GM18868 (cell line): ENCODE results near the gene GOLGA6L9.
"Not testable (repeated sequence)": the region's sequence is repeated elsewhere in the genome, so short reads cannot be mapped to it uniquely, and the experiment has no call there.

Source experiments
- ATAC-seq: cut with Tn5 transposase; IDR thresholded peaks from one replicate; pipeline ENCODE4 v1.9.1; 2021; ENCODE audit warnings: mild to moderate bottlenecking, moderate library complexity; ENCODE audit not compliant: unreplicated experiment

The GOLGA6L9 gene

GRCh38 chr15:82429693-82430092, at the start of gene GOLGA6L9:
GOLGA6L9 (plus strand) TSS chr15:82429816; CDS start chr15:82430080, 264 bp downstream.
- ATAC-seq, result not testable (repeated sequence)

GRCh38 chr15:82381330-82381955, 48.2 kb upstream of the GOLGA6L9 start:
- ATAC-seq, result not testable (repeated sequence)

GRCh38 chr15:82387209-82387608, 42.4 kb upstream of the GOLGA6L9 start:
- ATAC-seq, result not testable (repeated sequence)

- not testable (repeated sequence) for ATAC-seq
Observed at GRCh38 chr15:82390152-82390551, 39.5 kb upstream of the GOLGA6L9 start.

- ATAC-seq, result not testable (repeated sequence)
Observed at GRCh38 chr15:82392077-82392476, 37.5 kb upstream of the GOLGA6L9 start.

GRCh38 chr15:82393671-82394070, 35.9 kb upstream of the GOLGA6L9 start:
- no peak for ATAC-seq

- not testable (repeated sequence) for ATAC-seq
Observed at GRCh38 chr15:82395788-82396187, 33.8 kb upstream of the GOLGA6L9 start.

- ATAC-seq, result no peak
Observed at GRCh38 chr15:82397817-82398216, 31.8 kb upstream of the GOLGA6L9 start.

GRCh38 chr15:82398785-82399184, 30.8 kb upstream of the GOLGA6L9 start:
- peak; percentile 21 for ATAC-seq

- ATAC-seq, result peak; percentile 73
Observed at GRCh38 chr15:82399366-82400103, 30.1 kb upstream of the GOLGA6L9 start.

- not testable (repeated sequence) for ATAC-seq
Observed at GRCh38 chr15:82401918-82402317, 27.7 kb upstream of the GOLGA6L9 start.

- not testable (repeated sequence) for ATAC-seq
Observed at GRCh38 chr15:82402341-82402740, 27.3 kb upstream of the GOLGA6L9 start.

GRCh38 chr15:82406211-82406610, 23.4 kb upstream of the GOLGA6L9 start:
- ATAC-seq, result not testable (repeated sequence)

- ATAC-seq, result not testable (repeated sequence)
Observed at GRCh38 chr15:82410306-82410705, 19.3 kb upstream of the GOLGA6L9 start.

- ATAC-seq, result not testable (repeated sequence)
Observed at GRCh38 chr15:82411595-82411994, 18.0 kb upstream of the GOLGA6L9 start.

- ATAC-seq, result not testable (repeated sequence)
Observed at GRCh38 chr15:82414525-82415191, 15.0 kb upstream of the GOLGA6L9 start.

- ATAC-seq, result not testable (repeated sequence)
Observed at GRCh38 chr15:82420516-82420915, 9.1 kb upstream of the GOLGA6L9 start.

GRCh38 chr15:82420966-82421365, 8.7 kb upstream of the GOLGA6L9 start:
- not testable (repeated sequence) for ATAC-seq

GRCh38 chr15:82427117-82427516, 2.5 kb upstream of the GOLGA6L9 start:
- not testable (repeated sequence) for ATAC-seq

- ATAC-seq, result not testable (repeated sequence)
Observed at GRCh38 chr15:82445420-82445819, 15.8 kb downstream of the GOLGA6L9 start.

- not testable (repeated sequence) for ATAC-seq
Observed at GRCh38 chr15:82457336-82457735, 27.7 kb downstream of the GOLGA6L9 start.
